ENCODE results near the gene SLC40A1. TPM values are rescaled to one million over a fixed set of nuclear protein-coding genes. Genes with fewer than 3 reads are reported as not detected.

SLC40A1 gene
- polyA plus RNA-seq, 1 donor from 2014 or later: 12.6 TPM

- H4K20me1 ChIP-seq (ENCODE audit: insufficient read depth): no peaks in the 10 kb centered on the region
- H3K4me3 ChIP-seq (ENCODE audit: low read length): no peak overlapping the region
- no peaks in the 10 kb centered on the region for H3K79me2 ChIP-seq (replicated peaks; ENCODE audit: insufficient read depth, low read length)
- no peaks in the 10 kb centered on the region for H3F3A ChIP-seq (ENCODE audit: insufficient read depth, low read length, poor library complexity, severe bottlenecking)
- H3K27me3 ChIP-seq (ENCODE audit: insufficient read depth, low read depth, low read length): no peaks in the 10 kb centered on the region
- H3K27ac ChIP-seq (ENCODE audit: low read length): no peak overlapping the region
- no peak overlapping the region for H3K9ac ChIP-seq (ENCODE audit: low read length)
- no peak overlapping the region for H3K4me2 ChIP-seq (ENCODE audit: low read length)
- H3K36me3 ChIP-seq (ENCODE audit: insufficient read depth, low read length): no peaks in the 10 kb centered on the region
- no peaks in the 10 kb centered on the region for H3K9me2 ChIP-seq (ENCODE audit: insufficient read depth, low read length)
- H2AFZ ChIP-seq (ENCODE audit: low read depth, low read length): no peak overlapping the region
- TF ChIP-seq CTCF (IDR thresholded peaks at IDR 0.05; ENCODE audit: poor library complexity, severe bottlenecking): no peak
- no peaks in the 10 kb centered on the region for H3K9me3 ChIP-seq (ENCODE audit: low read length)
Measured at GRCh38 chr2:189628817-189629530, 48.4 kb upstream of the SLC40A1 start.

- TF ChIP-seq CTCF (IDR thresholded peaks at IDR 0.05; ENCODE audit: poor library complexity, severe bottlenecking) (no peak), RAD21 (conservative IDR thresholded peaks at IDR 0.05) (no peak), EZH2 (IDR thresholded peaks at IDR 0.05; ENCODE audit: borderline replicate concordance, insufficient read depth, low read length, poor library complexity, severe bottlenecking) (no peak), TAF1 (IDR thresholded peaks at IDR 0.05; ENCODE audit: low read depth) (no peak), REST (IDR thresholded peaks at IDR 0.05; ENCODE audit: borderline replicate concordance) (no peak), SMC3 (conservative IDR thresholded peaks at IDR 0.05; ENCODE audit: poor library complexity) (no peak), MXI1 (conservative IDR thresholded peaks at IDR 0.05; ENCODE audit: poor library complexity, severe bottlenecking) (no peak), POLR2AphosphoS5 (IDR thresholded peaks at IDR 0.05) (no peak), EP300 (conservative IDR thresholded peaks at IDR 0.05; ENCODE audit: poor library complexity, severe bottlenecking) (no peak)
- no peaks in the 10 kb centered on the region for H3K79me2 ChIP-seq (replicated peaks; ENCODE audit: insufficient read depth, low read length)
- no peaks in the 10 kb centered on the region for H3K9me2 ChIP-seq (ENCODE audit: insufficient read depth, low read length)
- no peaks in the 10 kb centered on the region for H3K36me3 ChIP-seq (ENCODE audit: insufficient read depth, low read length)
- no peak overlapping the region for H3K27ac ChIP-seq (ENCODE audit: low read length)
- no peak overlapping the region for H3K4me3 ChIP-seq (ENCODE audit: low read length)
- no peaks in the 10 kb centered on the region for H3F3A ChIP-seq (ENCODE audit: insufficient read depth, low read length, poor library complexity, severe bottlenecking)
- no peaks in the 10 kb centered on the region for H3K27me3 ChIP-seq (ENCODE audit: insufficient read depth, low read depth, low read length)
- H3K4me2 ChIP-seq (ENCODE audit: low read length): no peak overlapping the region
- no peaks in the 10 kb centered on the region for H3K9me3 ChIP-seq (ENCODE audit: low read length)
- no peak overlapping the region for H2AFZ ChIP-seq (ENCODE audit: low read depth, low read length)
- H3K9ac ChIP-seq (ENCODE audit: low read length): no peak overlapping the region
- H4K20me1 ChIP-seq (ENCODE audit: insufficient read depth): no peaks in the 10 kb centered on the region
Measured at GRCh38 chr2:189627789-189628188, 47.2 kb upstream of the SLC40A1 start.

Measured in neural cell (in vitro differentiated cells).